Measurements from ENCODE around the gene AUNIP.
"Not testable (repeated sequence)": the region's sequence is repeated elsewhere in the genome, so short reads cannot be mapped to it uniquely, and the experiment has no call there.

AUNIP gene

DNA sequence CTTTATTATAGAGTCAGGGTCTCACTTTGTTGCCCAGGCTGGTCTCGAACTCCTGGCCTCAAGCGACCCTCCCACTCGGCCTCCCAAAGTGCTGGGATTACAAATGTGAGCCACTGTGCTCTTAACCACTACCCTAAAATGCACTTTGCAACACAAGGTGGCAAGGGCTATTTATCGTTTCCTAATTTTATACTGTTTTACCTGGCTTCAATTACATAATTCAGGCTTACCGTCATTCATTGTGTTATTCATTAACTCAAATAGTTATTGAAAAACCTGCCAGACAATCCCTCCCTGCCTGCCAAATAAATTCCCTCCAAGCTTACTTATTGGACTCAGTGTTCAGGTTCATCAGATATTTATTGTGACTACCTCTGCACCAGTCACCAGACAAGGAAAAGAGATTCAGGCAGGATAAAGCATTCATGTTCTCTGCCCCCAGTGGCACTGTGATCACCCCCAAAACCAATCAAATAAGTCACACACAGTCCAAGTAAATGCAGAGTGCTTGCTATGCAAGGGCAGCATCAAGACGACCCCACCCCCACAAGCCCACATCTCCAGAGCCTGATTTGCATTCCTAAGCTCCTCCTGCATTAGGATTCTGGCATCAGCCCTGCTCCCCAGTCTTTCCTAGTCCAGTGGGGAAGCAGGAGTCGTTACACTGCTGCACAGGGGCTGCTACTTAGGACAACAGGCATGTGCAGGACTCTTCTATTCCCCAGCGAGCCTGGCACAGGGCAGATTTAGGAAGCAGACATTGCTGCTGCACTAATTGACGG lies 8.1 kb upstream of the AUNIP start:
- DNase-seq (ENCODE audit: extremely low read depth in 1 of 2, low read depth in 1 of 2) = no peak

DNA sequence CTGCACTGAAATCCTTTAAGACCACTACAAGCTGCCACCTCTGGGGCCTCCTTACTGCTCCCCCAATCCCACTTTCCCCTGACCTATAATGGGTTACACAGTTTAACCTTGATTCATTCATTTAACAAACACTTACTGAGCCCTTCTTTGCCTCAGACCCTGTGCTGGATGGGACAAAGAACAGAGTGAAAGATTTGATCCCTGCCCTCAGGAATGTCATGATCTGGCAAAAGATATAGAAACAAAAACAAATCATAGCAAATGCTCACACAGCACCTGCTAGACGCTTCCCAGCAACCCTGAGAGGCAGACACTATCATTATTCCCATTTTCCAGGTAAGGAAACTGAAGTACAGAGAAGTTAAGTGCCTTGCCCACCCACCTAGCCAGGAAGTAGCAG lies 7.0 kb upstream of the AUNIP start:
- DNase-seq (ENCODE audit: extremely low read depth in 1 of 2, low read depth in 1 of 2) = no peak

DNA sequence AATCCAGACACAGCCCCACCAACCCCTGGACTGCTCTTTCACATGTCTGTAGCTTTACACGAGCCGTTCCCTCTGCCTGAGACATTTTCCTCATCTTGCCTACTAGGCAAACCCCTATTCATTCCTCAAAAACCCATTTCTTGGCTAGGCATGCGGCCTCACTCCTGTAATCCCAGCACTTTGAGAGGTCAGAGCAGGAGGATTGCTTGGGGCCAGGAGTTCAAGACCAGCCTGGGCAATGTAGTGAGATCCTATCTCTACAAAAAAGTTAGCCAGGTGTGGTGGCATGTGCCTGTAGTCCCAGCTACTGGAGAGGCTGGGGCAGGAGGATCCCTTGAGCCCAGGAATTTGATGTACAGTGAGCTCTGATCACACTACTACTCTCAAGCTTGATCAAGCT lies 5.2 kb upstream of the AUNIP start:
- DNase-seq (ENCODE audit: extremely low read depth in 1 of 2, low read depth in 1 of 2) = no peak

DNA sequence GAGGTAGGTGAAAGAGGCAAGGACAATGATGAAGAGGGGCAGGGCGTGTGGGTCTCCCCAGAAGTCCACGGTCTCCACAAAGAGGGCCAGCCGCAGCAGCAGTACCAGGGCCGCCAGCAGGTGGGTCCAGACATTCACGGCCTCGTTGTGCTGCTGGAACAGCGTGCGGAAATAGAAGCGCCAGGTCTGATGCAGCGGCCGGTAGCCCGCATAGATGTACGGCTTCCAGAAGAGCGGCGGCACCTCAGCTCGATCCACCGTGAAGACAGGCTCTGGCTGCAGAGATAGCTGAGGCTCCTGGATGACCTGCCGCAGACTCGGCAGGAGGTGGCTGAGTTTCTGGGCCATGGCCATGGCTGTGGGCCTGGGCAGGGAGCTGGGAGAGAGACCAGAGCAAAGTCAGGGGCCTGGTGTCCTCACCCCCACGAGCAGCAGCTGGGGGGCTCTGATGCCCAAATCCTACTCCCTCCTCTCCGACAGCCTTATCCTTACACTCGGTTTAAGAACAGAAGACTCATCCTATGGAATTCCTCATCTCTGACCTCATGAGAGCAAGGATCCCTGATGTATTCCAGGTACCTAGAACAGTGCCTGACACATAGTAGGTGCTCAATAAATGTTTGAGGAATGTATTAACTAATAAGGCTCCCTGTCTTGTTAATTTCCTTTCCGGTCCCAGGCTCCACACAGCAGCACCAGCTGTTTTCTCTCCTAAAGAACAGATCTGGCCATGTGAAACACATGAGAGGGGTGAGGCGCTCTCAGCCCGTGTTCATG lies 4.4 kb upstream of the AUNIP start:
- no peak for DNase-seq (ENCODE audit: extremely low read depth in 1 of 2, low read depth in 1 of 2)

DNA sequence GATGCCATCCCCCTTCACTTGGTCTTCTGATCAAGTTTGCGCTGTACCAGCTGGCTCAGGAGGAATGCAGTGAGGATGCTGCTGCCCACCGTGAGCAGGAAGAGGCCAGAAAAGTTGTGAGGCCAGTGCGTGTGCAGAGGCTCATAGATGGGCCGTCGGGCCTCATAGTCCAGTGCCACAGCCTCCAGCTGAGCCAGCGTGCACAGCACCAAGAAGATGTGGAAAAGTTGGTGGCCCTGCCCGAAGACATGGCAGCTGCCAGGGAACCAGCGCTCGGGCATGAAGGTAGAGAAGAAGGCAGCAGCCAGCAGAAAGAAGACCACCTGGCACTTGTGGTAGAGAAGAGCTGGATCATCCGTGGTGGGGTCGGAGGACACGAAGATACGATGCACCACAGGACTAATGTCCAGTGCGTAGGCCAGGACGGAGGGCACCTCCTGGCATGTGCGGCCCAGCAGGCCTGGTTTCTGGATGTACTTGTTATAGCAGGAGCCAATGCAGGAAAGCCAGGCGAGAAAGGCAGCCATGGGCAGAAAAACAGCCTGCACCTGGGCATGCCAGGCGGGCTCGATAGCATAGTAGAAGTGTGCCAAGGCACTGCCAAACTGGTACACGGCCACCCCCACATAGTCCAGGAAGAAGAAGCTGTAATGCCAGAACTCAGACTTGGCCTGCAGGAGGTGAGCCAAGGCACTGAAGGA lies 3.7 kb upstream of the AUNIP start:
- DNase-seq (ENCODE audit: extremely low read depth in 1 of 2, low read depth in 1 of 2) = no peak

DNA sequence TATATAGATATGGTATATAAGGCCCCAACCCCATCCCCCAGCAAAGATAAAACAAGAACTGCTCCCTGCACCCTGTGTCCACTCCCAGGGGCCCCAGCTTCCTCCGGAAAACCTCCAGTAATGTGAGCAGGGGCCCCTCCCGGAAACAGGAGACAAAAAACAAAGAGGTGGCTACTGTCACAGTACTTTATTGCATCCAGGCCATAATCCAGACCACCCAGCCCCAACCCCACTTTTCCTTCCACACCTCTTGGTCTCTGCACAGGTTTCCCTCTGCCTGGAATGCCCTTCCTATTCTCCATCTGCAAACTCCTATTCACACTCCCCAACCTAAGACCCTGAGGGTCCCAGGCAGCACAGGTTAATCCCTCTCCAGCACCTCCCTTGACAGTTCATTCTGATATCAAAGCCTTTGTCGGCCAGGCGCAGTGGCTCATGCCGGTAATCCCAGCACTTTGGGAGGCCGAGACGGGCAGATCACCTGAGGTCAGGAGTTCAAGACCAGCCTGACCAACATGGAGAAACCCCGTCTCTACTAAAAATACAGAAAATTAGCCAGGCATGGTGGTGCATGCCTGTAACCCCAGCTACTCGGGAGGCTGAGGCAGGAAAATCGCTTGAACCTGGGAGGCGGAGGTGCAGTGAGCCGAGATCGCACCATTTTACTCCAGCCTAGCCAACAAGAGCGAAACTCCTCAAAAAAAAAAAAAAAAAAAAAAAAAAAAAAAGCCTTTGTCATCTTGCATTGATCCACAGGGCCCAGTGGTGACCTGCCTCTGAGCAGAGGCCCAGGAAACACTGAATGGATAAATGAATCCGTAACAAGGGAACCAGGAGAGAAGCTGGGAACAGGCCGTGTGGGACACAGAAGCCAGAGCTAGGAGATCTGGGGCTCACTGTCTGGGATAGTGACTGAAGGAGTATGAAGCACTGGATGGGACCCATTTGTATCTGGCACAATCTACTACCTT lies 2.3 kb upstream of the AUNIP start:
- no peak for DNase-seq (ENCODE audit: extremely low read depth in 1 of 2, low read depth in 1 of 2)

DNA sequence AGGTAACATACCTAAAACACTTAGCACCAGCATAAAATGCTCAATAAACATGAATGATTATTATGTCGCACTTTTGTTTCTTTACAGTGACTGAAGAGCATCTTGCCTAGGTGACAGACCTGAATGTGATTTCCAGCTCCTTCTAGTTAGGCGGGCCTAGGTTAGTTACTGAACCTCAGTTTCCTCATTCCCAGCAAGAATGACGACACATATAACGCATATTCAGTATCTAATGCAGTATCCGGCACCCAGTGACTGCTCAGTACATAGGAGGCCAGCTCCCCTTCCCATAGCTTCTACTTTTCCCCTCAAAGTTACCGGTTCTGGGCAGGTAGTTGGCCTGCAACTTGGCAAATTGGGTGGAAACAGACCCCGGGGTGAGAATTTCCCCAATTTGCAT lies 763 bp downstream of the AUNIP start:
- DNase-seq (ENCODE audit: extremely low read depth in 1 of 2, low read depth in 1 of 2) = no peak

DNA sequence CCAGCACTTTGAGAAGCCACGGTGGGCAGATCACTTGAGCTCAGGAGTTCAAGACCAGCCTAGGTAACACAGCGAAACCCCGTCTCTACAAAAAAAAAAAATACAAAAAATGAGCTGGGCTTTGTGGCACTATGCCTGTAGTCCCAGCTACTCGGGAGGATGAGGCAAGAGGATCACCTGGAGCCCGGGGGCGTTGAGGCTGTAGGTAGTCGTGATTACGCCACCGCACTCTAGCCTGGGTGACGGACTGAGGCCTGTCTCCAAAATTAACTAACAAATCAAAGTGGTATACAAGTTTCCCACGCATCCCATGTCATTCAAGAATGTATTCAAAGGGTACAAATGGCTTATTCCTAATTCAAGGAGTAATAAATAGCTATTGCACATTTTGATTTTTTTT lies 2.4 kb downstream of the AUNIP start:
- no peak for DNase-seq (ENCODE audit: extremely low read depth in 1 of 2, low read depth in 1 of 2)

DNA sequence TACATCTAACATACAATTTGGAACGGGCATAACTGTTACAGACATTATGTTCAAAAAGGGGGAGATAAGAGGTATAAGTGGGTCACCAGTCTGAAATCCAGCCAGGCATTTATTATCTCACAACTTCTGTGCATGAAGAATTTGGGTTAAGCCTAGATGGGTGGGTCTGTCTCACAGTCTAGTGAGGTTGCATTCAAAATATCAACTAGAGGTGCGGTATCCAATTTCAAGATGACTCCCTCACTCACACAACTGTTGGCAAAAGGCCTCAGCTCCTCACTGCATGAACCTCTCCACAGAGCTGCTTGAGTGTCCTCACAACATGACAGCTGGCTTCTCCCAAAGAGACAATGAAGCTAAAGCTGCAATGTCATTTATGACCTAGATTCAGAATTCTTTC lies 4.7 kb downstream of the AUNIP start:
- DNase-seq (ENCODE audit: extremely low read depth in 1 of 2, low read depth in 1 of 2) = no peak

DNA sequence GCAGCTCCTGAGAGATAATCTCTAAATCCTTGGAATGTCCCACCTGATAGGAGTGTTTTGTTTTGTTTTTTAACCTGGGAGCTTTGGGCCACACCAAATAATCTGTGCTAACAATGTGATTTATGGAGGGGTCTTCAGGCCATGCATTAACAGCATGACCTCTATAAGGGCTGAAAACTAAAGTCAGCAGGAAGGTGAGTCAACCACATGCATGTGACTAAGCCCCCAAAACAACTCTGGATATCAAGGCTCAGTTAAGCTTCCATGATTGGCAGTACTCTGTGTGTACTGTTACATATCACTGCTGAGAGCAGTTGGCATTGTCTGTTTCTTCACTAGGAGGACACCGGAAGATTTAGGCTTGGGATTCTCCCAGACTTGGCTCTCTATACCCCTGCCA lies 10.7 kb downstream of the AUNIP start:
- no peak for DNase-seq (ENCODE audit: extremely low read depth in 1 of 2, low read depth in 1 of 2)

DNA sequence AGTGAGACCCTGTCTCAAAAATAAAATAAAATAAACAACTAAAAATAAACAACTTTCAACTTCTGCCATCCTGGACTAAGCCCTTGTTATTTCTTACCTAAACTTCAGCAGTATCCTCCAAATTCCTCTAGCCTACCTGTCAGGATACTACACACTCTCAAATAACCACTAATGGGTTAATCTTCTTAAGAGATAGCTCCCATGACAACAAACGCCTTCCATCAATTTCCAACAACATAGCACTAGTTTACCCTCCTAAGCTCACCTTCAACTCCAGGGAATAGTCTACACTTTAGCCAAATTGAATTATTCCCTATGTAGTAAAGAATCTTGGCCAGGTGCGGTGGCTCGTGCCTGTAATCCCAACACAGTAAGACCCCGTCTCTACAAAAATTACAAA lies 11.3 kb downstream of the AUNIP start:
- no peak for DNase-seq (ENCODE audit: extremely low read depth in 1 of 2, low read depth in 1 of 2)

DNA sequence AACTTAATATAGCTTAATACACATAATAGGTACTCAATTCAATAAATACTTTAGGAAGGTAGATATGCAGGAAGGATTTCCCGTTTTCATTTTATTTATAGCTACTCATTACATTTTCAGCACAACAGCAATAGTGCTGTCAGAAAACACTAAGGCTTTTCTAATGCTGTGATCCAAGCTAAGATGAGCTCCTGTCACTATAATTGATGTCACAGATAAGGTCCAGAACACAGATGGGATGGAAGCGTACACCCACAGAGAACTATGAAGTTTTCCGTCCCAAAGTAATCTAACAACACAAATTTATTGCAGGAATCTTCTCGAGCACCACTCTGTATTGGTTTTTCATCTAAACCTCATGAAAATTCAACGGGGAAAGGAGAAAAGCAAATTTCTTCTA lies 13.6 kb downstream of the AUNIP start:
- DNase-seq (ENCODE audit: extremely low read depth in 1 of 2, low read depth in 1 of 2) = no peak

DNA sequence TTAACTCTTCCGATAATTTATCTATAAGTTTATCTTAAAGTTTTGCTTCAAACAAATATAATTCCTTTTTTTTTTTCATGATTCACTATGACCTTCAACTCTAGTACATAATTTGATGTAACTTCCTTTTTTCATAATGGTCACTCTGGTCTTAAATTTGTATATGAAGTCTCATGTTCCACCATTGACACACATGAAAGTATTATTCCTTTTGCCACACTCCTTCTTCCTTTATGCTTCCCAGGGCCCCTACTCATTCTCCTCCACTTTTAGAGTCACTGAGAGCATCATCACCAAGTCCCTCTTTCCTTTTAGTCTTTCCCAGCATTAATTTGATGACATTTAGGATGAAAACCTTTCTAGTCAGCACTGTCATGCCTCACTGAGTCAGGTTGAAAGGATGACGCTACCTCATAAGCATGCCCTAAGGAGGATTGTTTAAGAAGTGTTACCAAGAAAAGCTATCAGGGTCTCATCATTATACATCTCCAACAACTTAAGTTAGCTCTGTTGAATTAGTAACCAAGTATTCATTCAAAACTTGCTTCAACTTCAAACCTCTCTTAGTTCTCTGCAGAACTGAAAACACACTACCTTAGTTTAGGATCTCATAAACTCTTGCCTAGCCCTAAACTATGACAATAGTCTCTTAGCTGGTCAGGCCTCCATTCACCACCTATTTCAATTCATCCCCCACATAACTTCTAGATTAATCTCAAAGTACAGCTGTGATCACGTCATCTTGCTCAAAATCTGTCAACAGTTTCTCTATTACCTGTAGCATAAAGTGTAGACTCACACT lies 14.5 kb downstream of the AUNIP start:
- DNase-seq (ENCODE audit: extremely low read depth in 1 of 2, low read depth in 1 of 2) = no peak

DNA sequence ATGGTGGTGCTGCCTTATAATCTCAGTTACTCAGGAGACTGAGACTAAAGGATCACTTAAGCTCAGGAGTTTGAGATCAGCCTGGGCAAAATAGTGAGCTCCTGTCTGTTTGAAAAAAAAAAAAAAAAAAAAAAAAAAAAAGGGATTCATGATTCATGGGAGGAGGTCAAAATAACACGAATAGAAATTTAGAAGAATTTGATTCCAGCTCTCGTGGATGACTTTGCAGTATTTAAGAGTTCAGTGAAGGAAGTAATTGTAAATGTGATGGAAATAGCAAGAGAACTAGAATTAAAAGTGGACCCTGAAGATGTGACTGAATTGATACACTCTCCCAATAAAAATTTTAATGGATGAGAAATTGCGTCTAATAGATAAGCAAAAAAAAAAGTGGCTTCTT lies 15.8 kb downstream of the AUNIP start:
- DNase-seq (ENCODE audit: extremely low read depth in 1 of 2, low read depth in 1 of 2) = no peak

DNA sequence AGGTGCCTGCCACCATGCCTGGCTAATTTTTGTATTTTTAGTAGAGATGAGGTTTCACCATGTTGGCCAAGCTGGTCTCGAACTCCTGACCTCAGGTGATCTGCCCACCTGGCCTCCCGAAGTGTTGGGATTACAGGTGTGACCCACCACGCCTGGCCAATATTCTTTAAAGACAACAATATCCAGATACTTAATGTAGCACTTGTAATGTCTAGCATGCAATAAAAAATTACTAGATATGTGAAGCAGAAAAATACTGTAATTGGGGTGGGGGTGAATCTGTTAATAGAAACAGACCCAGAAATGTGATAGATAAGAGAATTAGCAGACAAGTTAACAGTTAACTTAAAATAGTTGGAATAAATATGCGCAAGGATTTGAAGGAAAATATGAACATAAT lies 19.4 kb downstream of the AUNIP start:
- DNase-seq (ENCODE audit: extremely low read depth in 1 of 2, low read depth in 1 of 2) = not testable (repeated sequence)

DNA sequence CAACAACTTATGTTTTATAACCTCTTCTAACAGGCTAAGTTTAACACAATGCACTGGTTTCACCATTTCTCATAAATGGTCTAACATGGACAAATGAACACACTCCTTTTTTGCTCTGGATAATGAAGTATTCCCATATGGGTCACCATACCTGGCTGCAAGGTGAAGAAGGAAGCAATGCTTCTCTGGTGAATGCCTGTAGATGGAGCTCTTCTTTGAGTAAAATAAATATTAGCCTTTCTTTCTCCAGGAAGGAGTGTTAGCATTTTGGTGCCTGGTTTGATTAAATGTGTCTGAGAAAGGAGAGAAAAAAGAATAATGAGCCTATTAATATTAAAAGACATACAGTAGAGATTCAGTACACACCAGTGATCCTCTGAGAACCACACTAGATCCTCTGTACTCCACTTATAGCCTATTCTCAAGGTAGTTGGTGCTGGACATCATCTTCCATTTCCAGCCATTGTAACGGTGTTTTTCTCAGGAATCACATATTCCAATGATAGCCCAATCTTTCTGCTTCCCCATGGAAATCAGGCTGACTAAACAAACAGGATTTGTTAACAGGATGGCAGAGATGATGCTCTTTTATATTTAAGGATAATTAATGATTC lies 21.9 kb downstream of the AUNIP start:
- DNase-seq (ENCODE audit: extremely low read depth in 1 of 2, low read depth in 1 of 2) = no peak

DNA sequence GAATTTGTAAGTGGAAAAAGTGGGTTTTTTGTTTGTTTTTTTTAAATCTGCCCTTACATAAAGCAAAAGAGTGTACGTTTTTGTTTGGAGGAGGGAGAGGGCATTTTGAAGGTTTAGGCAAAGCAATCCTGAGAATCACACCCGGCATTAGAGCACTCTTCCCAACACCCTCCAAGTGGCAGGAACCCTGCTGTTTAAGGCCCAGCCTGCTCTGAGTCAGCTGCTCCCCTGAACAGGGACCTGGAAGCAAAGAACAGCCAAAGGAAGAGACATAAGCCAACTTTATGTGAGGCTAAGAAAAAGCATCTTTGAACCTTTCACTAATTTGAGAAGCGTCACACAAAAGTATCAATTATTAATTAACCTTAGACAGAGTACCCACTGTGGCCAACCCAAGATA lies 22.6 kb downstream of the AUNIP start:
- DNase-seq (ENCODE audit: extremely low read depth in 1 of 2, low read depth in 1 of 2) = no peak

DNA sequence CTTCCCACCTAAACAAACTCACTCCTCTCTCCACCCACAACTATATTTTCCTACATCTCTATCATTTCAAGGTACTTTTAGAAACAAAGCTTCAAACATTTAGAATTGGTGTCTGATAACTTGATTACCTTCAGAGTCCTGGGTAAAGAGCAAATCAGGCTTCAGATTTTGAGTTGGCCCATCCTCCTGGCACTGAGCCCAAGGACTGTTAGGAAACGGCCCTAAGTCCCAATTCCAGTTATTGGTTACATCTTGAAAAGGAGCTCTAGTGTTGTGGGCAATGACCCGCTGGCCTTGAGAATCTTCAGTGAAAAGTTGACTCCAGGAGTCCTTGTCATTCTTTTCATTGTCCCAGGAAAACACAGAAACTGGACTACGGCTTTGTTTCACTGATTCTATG lies 24.4 kb downstream of the AUNIP start:
- no peak for DNase-seq (ENCODE audit: extremely low read depth in 1 of 2, low read depth in 1 of 2)

DNA sequence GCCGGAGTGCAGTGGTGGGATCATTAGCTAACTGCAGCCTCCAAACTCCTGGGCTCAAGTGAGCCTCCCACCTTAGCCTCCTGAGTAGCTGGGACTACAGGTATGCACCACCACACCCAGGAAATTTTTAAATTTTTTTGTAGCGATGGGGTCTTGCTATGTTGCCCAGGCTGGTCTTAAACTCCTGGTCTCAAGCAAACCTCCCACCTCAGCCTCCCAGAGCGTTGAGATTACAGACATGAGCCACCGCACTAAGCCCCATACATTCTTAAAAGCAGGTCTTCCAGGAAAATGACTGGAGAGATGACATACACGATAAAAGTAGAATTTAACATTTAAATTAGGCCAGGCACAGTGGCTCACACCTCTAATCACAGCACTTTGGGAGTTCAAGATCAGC lies 26.1 kb downstream of the AUNIP start:
- DNase-seq (ENCODE audit: extremely low read depth in 1 of 2, low read depth in 1 of 2) = no peak

Measured in stimulated activated CD8-positive, alpha-beta memory T cell treated with anti-CD3 and anti-CD28 coated beads, Interleukin-7, amount 100 ng/mL, for 48 hours (primary cell).